ENCODE results near the gene EP400.

EP400 gene

DNA sequence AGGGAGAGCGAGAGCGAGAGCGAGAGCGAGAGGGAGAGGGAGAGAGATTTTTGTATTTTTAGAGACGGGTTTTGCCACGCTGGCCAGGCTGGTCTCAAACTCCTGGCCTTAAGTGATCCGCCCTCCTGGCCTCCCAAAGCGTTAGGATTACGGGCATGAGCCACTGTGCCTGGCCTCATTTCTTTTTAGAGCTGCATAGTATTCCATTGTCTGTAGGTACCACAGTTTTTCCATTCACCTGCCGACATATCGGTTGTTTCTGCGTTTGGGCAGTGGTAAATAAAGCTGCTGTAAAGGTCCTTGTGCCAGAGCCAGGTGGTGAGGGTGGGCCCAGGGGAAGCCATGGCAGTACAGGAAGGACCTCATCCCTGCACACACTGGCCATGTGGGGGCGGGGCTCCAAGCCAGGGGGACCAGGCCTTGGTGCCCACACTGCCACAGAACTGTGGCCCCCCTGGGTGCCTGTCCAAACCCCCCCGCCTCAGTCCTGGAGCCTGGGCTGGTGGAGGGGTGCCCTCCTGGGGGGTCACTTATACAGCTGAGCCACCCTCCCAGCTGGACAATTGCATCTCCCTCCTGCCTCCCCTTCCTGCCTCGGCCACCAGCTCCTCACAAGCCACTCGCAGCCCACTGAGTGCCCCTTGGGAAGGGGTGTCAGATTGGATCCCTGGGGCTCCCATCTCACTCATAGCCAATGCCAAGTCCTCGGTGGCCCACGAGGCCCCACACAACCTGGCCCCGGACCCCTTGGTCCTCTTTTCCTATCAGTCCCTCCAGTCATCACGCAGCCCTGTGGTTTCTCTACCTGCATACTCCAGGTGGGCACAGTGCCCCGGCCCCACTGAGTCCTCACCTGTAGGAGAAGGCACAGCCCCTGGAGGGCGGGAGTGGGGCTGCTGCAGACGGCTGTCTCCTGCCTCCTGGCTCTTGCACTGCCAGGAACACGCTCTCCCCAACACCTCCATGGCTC is 22.3 kb upstream of the EP400 start:
- Histone ChIP-seq H3K27me3 (ENCODE audit: low read depth) (no peaks in the 10 kb centered on the region), H3K9me3 (no peaks in the 10 kb centered on the region), H3K4me3 (no peak overlapping the region), H3K36me3 (replicated peaks) (peaks cover 25% of the 10 kb centered on the region), H3K4me1 (peaks cover 5% of the 10 kb centered on the region)
- in situ Hi-C loops (cut with MboI; ENCODE audit: low sequenced_read_pairs) = no loop called here
- no peak for DNase-seq (ENCODE audit: low spot score in 2 of 2)

DNA sequence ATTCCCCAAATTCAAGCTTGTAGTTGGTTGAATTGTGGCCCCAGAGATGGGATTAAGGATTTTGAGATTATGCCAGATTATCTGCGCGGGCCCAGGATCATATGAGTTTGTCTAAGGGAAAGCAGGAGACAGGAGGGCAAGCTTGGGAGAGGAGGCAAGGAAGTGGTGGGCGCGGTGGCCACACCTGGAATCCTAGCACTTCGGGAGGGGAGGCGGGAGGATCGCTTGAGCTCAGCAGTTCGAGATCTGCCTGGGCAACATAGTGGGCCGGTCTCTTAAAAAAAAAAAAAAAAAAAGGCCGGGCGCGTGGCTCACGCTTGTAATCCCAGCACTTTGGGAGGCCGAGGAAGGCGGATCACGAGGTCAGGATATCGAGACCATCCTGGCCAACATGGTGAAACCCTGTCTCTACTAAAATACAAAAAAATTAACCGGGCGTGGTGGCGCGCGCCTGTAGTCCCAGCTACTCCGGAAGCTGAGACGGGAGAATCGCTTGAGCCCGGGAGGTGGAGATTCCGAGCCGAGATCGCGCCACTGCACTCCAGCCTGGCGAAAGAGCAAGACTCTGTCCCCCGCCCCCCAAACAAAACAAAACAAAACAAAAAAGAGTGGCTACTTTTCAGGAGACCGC is 21.5 kb upstream of the EP400 start:
- DNase-seq (ENCODE audit: low spot score in 2 of 2) = peak in 1 of 2 experiments; percentile 57
- peaks cover 33% of the 10 kb centered on the region for H3K36me3 ChIP-seq (replicated peaks)
- H3K27me3 ChIP-seq (ENCODE audit: low read depth) = no peaks in the 10 kb centered on the region
- no peaks in the 10 kb centered on the region for H3K9me3 ChIP-seq
- peak overlapping the region; percentile 98 for H3K4me3 ChIP-seq
- in situ Hi-C loops (cut with MboI; ENCODE audit: low sequenced_read_pairs) = no loop called here
- H3K4me1 ChIP-seq = peaks cover 5% of the 10 kb centered on the region

DNA sequence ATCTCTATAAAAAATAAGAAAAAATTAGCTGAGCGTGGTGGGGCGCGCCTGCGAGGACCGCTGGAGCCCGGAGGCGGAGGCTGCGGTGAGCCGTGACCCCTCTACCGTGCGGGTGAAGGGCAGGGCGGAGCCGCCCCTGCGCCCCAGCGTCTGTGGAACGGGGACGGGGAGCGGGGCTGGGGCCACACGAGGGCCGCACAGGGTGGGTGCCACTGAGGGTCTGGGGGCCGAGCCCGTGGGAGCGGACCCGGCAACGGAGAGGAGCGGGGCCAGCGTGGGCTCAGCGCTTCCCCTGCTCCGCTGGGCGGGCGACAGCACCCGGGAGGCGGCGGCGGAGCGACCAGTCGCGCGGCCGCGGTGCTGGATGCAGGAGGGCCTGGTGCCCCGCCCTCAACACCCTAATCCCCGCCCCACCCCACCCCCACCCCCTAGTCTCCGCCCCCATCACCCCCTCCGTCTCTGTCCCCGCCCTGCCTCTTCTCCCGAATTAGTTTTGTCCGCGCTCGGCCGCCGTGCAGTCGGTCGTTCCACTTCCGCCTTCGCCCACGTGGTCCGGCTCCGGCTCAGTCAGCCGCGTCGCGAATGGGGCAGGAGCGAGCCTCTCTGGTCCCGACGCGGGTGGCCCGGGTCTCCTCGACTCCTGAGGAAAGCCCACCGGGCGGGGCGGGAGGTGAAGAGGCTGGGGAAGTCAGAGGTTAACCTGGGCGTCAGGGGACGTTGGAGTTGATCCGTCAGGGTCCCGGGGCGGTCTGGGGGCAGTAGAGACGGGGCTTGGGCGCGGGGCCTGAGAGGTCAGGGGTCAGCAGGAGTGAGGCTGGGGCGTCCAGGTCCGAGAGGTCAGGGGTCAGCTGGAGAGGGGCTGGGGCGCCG is 20.8 kb upstream of the EP400 start, which contains the start of gene PUS1:
PUS1 (plus strand) TSS at position 566 of the 870 bp plus-strand sequence. CDS start 447 bp downstream, outside the sequence.
- DNase-seq (ENCODE audit: low spot score in 2 of 2) = peak; percentile 89 to 96

DNA sequence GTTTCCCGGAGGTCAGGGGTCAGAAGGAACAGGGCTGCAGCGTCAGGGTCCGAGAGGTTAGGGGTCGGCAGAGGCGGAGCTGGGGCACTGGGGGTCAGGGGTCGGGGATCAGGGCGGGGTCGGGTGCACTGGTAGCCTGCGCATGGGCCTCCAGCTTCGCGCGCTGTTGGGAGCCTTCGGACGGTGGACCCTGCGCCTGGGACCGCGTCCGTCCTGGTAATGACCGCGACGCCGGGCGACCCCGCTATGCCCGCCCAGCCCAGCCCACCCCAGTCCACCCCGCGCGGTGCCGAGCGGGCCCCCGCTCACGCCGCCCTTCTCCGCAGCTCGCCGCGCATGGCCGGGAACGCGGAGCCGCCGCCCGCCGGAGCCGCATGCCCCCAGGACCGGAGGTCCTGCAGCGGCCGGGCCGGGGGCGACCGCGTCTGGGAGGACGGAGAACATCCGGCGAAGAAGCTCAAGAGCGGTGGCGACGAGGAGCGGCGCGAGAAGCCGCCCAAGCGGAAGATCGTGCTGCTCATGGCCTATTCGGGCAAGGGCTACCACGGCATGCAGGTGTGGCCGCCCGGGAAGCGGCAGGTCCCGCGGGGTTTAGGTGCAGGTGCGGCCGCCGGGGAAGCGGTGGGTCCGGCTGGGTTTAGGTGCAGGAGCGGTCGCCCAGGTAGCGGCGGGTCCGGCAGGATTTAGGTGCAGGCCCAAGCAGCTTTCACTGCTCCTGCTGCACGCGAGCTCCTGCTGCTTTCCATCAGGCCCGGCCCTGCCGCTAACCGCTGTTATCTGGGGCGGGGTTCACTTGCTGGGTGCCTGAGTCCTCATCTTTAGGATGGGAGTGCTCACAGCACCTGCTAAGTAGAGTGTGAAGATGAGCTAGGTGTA is 19.9 kb upstream of the EP400 start:
- peaks cover 48% of the 10 kb centered on the region for H3K36me3 ChIP-seq (replicated peaks)
- H3K4me1 ChIP-seq = peaks cover 5% of the 10 kb centered on the region
- no peaks in the 10 kb centered on the region for H3K9me3 ChIP-seq
- in situ Hi-C loops (cut with MboI; ENCODE audit: low sequenced_read_pairs) = no loop called here
- H3K27me3 ChIP-seq (ENCODE audit: low read depth) = no peaks in the 10 kb centered on the region
- peak overlapping the region; percentile 98 for H3K4me3 ChIP-seq
- DNase-seq (ENCODE audit: low spot score in 2 of 2) = peak in 1 of 2 experiments; percentile 50

More for the DNA sequence above, 20.8 kb upstream of the EP400 start, which contains the start of gene PUS1:
- no peaks in the 10 kb centered on the region for H3K27me3 ChIP-seq (ENCODE audit: low read depth)
- in situ Hi-C loops (cut with MboI; ENCODE audit: low sequenced_read_pairs) = no loop called here
- peak within 1 kb of the TSS; percentile 98 for H3K4me3 ChIP-seq
- H3K4me1 ChIP-seq = peaks cover 5% of the 10 kb centered on the region
- peaks cover 40% of the 10 kb centered on the region for H3K36me3 ChIP-seq (replicated peaks)
- no peaks in the 10 kb centered on the region for H3K9me3 ChIP-seq

DNA sequence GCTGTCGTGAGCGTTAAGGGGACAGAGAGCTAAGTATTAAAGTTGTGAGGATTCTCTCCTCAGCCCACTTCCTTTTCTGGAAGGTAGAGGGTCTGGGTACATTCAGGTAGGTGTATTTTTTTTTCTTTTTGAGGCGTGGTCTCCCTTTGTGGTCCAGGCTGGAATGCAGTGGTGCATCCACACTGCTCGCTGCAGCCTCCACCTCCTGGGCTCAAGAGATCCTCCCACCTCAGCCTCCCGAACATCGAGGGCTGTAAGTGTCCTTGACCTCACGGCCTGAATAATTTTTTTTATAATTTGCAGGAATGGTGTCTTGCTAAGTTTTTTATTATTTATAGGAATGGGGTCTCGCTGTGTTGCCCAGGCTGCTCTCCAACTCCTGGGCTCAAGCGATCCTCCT is 19.2 kb upstream of the EP400 start:
- peak overlapping the region; percentile 98 for H3K4me3 ChIP-seq
- no peak for DNase-seq (ENCODE audit: low spot score in 2 of 2)
- no peaks in the 10 kb centered on the region for H3K27me3 ChIP-seq (ENCODE audit: low read depth)
- in situ Hi-C loops (cut with MboI; ENCODE audit: low sequenced_read_pairs) = no loop called here
- H3K4me1 ChIP-seq = peaks cover 5% of the 10 kb centered on the region
- peaks cover 53% of the 10 kb centered on the region for H3K36me3 ChIP-seq (replicated peaks)
- H3K9me3 ChIP-seq = no peaks in the 10 kb centered on the region

DNA sequence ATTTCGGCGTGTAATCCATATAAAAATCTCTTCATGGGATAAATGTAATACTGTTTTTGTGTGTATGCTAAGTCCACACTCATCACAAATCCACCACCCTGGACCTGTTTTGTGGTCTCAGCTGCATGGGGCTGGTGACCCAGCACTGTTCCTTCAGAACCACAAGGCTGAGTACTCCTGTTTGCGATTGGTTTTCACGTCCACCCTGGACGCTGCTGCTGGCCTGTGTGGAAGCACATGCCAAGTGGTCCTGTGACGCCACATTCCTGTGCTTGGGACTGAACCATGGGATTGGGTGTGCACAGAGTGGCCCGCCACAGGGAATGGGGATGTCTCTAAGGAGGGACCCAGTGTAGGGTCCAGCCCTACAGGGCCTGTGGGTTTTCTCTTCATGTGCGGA is 16.4 kb upstream of the EP400 start:
- Histone ChIP-seq H3K27me3 (ENCODE audit: low read depth) (no peaks in the 10 kb centered on the region), H3K4me3 (no peak overlapping the region), H3K9me3 (no peaks in the 10 kb centered on the region), H3K36me3 (replicated peaks) (peaks cover 79% of the 10 kb centered on the region), H3K4me1 (peaks cover 5% of the 10 kb centered on the region)
- DNase-seq (ENCODE audit: low spot score in 2 of 2) = no peak
- in situ Hi-C loops (cut with MboI; ENCODE audit: low sequenced_read_pairs) = no loop called here

DNA sequence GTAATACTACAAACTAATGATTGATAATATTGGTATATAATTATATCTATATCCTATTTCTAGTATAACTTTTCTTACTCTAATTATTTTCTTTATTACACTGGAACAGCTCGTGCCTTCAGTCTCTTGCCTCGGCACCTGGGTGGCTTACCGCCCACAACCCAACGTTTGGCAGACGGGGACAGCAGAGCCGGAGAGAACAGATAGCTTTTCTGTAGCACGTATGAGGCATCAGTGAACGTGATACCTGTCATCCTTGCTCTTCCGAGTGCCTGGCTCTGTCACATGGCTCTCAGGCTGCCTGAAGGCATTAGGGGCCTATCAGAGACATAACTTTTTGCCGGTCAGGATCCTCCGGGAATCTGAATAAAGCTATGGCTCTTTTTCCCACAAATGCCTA is 15.2 kb upstream of the EP400 start:
- H3K36me3 ChIP-seq (replicated peaks) = peaks cover 88% of the 10 kb centered on the region
- H3K27me3 ChIP-seq (ENCODE audit: low read depth) = no peaks in the 10 kb centered on the region
- H3K4me3 ChIP-seq = no peak overlapping the region
- in situ Hi-C loops (cut with MboI; ENCODE audit: low sequenced_read_pairs) = no loop called here
- DNase-seq (ENCODE audit: low spot score in 2 of 2) = no peak
- peaks cover 5% of the 10 kb centered on the region for H3K4me1 ChIP-seq
- H3K9me3 ChIP-seq = no peaks in the 10 kb centered on the region

DNA sequence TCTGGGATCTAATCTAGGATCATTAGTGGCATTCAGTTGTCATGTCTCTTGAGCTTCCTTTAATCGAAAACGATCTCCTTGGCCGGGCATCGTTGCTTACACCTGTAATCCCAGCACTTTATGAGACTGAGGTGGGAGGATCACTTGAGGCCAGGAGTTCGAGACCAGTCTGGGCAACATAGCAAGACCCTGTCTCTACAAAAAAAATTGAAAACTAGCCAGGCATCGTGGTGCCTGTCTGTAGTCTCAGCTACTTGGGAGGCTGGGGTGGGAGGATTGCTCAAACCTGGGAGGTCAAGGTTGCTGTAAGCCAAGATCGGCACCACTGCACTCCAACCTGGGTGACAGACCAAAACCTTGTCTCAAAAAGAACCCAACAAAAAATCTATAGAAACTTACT is 11.7 kb upstream of the EP400 start:
- Histone ChIP-seq H3K9me3 (no peaks in the 10 kb centered on the region), H3K27me3 (ENCODE audit: low read depth) (no peaks in the 10 kb centered on the region), H3K4me1 (no peaks in the 10 kb centered on the region), H3K36me3 (replicated peaks) (peaks cover 90% of the 10 kb centered on the region), H3K4me3 (no peak overlapping the region)
- in situ Hi-C loops (cut with MboI; ENCODE audit: low sequenced_read_pairs) = no loop called here
- DNase-seq (ENCODE audit: low spot score in 2 of 2) = no peak

DNA sequence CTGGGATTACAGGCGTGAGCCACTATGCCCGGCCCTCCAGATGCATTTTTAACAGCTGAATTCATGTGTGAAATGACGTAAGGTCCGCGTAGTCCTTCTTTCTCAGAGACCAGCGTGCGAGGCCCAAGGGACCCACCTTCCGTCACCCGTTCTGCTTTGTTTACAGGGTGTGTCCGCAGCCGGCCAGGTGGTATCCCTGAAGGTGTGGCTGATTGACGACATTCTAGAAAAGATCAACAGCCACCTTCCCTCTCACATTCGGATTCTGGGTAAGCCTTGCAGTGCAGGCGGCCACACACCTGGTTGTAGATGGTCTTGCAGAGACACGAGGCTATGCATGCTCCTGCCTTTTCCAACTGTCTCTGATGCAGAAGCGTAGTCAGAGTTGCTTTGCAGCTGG is 10.7 kb upstream of the EP400 start:
- H3K27me3 ChIP-seq (ENCODE audit: low read depth) = no peaks in the 10 kb centered on the region
- DNase-seq (ENCODE audit: low spot score in 2 of 2) = no peak
- no peaks in the 10 kb centered on the region for H3K4me1 ChIP-seq
- H3K9me3 ChIP-seq = no peaks in the 10 kb centered on the region
- H3K4me3 ChIP-seq = no peak overlapping the region
- peaks cover 89% of the 10 kb centered on the region for H3K36me3 ChIP-seq (replicated peaks)
- in situ Hi-C loops (cut with MboI; ENCODE audit: low sequenced_read_pairs) = no loop called here

DNA sequence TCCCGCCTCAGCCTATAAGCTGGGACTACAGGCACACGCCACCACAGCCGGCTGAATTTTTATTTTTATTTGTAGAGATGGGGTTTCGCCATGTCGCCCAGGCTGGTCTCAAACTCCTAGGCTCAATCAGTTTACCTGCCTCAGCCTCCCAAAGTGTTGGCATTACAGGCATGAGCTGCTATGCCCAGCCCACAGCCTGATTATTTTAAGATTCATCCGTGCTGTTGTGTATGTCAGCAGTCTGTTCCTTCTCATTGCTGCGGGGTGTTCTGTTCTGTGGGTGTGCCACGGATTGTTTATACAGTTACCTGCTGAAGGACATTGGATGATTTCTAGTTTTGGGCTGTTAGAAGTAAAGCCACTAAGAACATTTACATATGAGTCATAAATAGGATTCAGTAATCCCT is 9.6 kb upstream of the EP400 start:
- Histone ChIP-seq H3K4me3 (no peak overlapping the region), H3K9me3 (no peaks in the 10 kb centered on the region), H3K27me3 (ENCODE audit: low read depth) (no peaks in the 10 kb centered on the region), H3K36me3 (replicated peaks) (peaks cover 81% of the 10 kb centered on the region), H3K4me1 (no peaks in the 10 kb centered on the region)
- in situ Hi-C loops (cut with MboI; ENCODE audit: low sequenced_read_pairs) = no loop called here
- no peak for DNase-seq (ENCODE audit: low spot score in 2 of 2)

DNA sequence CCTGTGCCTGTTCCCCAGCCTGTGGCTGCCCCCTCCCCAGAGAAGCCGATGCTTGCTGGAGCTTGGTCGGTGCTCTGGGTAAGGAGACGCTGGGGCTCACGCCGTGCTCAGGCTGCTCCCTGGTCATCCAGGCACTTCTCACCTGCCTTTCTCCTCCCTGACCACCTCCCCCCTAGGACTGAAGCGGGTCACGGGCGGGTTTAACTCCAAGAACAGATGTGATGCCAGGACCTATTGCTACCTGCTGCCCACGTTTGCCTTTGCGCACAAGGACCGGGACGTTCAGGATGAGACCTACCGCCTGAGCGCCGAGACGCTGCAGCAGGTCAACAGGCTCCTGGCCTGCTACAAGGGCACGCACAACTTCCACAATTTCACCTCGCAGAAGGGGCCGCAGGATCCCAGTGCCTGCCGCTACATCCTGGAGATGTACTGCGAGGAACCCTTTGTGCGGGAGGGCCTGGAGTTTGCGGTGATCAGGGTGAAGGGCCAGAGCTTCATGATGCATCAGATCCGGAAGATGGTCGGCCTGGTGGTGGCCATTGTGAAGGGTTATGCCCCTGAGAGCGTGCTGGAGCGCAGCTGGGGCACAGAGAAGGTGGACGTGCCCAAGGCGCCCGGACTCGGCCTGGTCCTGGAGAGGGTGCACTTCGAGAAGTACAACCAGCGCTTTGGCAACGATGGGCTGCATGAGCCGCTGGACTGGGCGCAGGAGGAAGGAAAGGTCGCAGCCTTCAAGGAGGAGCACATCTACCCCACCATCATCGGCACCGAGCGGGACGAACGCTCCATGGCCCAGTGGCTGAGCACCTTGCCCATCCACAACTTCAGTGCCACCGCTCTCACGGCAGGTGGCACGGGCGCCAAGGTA is 8.4 kb upstream of the EP400 start:
- Histone ChIP-seq H3K4me3 (no peak overlapping the region), H3K36me3 (replicated peaks) (peaks cover 72% of the 10 kb centered on the region), H3K27me3 (ENCODE audit: low read depth) (no peaks in the 10 kb centered on the region), H3K4me1 (no peaks in the 10 kb centered on the region), H3K9me3 (no peaks in the 10 kb centered on the region)
- in situ Hi-C loops (cut with MboI; ENCODE audit: low sequenced_read_pairs) = no loop called here
- DNase-seq (ENCODE audit: low spot score in 2 of 2) = peak in 1 of 2 experiments; percentile 6

DNA sequence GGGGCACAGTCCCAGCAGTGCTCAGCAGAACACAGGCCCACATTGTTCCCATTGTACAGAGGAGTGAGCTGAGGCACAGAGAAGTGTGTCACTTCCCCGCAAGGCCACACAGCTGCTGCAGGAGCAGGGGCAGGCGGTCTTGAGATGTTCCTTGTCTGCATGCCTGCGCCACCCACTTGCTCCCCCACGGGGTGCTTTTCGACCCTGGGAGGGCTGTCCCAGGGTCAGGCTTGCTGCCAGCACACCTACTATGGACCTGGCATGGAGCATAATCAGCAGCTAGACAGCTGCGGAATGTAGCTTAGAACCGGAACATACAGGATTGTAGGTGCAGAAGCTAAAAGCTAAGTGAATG is 7.8 kb upstream of the EP400 start:
- H3K27me3 ChIP-seq (ENCODE audit: low read depth) = no peaks in the 10 kb centered on the region
- DNase-seq (ENCODE audit: low spot score in 2 of 2) = no peak
- no peaks in the 10 kb centered on the region for H3K9me3 ChIP-seq
- no peaks in the 10 kb centered on the region for H3K4me1 ChIP-seq
- H3K36me3 ChIP-seq (replicated peaks) = peaks cover 65% of the 10 kb centered on the region
- no peak overlapping the region for H3K4me3 ChIP-seq
- in situ Hi-C loops (cut with MboI; ENCODE audit: low sequenced_read_pairs) = no loop called here
